NCI-H460 (cell line): ENCODE data around the gene DHRS3. TPM values are rescaled to one million over a fixed set of nuclear protein-coding genes. Genes with fewer than 3 reads are reported as not detected.
"Not testable (repeated sequence)": the region's sequence is repeated elsewhere in the genome, so short reads cannot be mapped to it uniquely, and the experiment has no call there.

Experiments used
- DNase-seq: peaks from one replicate; pipeline ENCODE4 v3.0.0-alpha.2; 2016; ENCODE audit warnings: low read depth; ENCODE audit errors: extremely low read depth
- polyA plus RNA-seq: library from polyadenylated mRNA; depleted of rRNA; stranded (reverse); fragments of >200 nt; gene quantifications from 2 replicates; pipeline ENCODE4 v1.2.3, GENCODE V29; 2014; cell fraction: nucleus; rRNA removed
- total RNA-seq: library from RNA; depleted of rRNA; stranded (reverse); fragments of >200 nt; shearing (Covaris generic); gene quantifications from 2 replicates; pipeline ENCODE4 v1.2.3, GENCODE V29; 2014; rRNA removed

DHRS3 gene, protein sequence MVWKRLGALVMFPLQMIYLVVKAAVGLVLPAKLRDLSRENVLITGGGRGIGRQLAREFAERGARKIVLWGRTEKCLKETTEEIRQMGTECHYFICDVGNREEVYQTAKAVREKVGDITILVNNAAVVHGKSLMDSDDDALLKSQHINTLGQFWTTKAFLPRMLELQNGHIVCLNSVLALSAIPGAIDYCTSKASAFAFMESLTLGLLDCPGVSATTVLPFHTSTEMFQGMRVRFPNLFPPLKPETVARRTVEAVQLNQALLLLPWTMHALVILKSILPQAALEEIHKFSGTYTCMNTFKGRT
- total RNA-seq: 19.1 and 21.4 TPM in 2 replicates
- polyA plus RNA-seq: 9.1 and 9.4 TPM in 2 replicates

DNA sequence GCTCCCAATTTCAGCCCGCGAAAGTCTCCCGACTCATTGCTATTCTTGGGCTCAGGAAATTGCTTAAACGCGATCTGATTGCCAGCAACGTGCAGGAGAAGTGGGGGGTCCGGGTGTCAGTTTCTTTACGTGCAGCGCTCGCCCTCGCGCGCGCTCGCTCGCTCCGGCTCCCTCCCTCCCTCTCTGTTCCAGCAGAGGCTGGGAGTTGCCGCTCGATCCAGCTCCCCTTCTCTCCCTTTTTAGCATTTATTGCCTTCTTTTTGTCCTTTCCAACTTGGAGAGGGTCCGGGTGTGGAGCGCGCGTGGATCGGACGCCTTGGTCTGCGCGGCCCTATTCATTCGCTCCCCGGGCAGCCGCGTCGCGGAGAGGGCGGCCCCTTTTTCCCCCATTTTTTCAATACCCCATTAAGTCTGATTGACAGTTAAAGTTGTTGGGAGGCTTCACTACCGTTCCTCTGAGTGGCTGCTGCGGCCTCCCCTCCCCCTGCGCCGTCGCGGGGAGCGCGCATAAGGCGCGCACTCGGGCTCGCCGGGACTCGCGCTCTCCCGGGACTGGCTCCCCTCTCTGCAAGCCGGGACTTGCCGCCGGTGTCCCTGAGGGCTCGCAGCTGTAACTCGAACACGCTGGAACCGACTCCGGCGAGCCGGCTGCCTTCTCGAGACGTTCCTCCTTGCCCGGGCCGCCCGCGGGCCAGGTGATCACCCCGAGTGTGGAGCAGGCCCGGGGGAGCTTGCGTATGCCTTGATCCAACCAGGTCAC lies at the start of gene DHRS3:
TSS of gene DHRS3 (minus strand) at position 310 of the 760 bp plus-strand sequence. CDS start 862 bp downstream, outside the sequence.
- peak; percentile 68 for DNase-seq

DNA sequence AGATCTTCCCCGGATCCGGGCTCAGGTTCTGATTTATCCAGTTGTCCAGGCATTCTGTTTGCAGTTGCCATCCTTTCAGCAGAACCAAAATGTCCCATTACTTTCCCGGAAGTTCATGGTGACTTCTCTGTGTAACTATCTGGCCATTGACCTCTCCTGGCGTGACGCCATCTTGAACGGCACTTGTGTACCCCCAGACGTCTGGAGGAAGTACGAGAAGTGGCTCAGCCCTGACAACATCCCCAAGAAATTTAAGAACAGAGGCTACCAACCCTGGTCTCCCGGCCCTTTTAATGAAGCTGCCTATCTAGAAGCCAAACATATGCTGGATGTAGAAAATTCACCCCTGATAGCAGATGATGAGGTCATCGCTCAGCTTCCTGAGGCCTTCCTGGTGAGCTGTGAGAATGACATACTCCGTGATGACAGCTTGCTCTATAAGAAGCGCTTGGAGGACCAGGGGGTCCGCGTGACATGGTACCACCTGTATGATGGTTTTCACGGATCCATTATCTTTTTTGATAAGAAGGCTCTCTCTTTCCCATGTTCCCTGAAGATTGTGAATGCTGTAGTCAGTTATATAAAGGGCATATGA lies 48.2 kb upstream of the DHRS3 start:
- DNase-seq: no peak

DNA sequence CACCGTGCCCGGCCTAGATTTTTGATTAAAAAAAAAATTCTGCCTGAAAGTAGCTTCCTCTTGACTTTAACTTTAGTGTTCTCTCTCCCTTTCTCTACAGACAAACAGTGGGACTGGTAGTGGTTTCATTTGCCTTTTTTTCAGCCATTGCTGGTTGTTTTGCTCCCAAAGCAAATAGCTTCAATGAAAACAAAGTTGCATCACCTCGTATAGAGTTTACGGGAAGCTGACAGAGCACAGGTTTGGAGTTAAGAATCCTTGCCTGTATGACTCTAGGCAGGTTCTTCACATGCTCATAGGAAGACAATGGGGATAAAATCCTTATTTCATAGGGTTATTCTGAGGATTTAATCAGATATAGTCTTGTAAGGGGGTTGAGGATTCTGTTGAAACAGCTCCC lies 47.5 kb upstream of the DHRS3 start:
- no peak for DNase-seq

DNA sequence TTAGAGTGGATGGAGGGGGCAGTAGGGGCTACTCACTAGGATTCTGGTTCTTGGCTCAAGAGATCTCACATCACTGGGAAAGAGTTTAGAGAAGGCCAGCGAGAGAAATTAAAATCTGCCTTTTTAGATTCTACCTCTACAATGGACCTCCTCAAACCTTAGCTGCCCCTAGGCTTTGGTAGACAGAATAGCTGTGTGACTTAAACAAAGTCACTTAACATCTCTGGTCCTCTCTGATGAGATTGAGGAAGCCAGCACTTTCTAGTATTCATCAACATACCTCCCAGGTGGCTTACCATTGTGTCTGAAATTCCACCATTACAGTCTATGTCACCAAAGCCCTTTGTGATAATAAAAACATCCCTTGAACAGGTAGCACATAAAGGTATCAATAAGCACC lies 44.5 kb upstream of the DHRS3 start:
- no peak for DNase-seq

DNA sequence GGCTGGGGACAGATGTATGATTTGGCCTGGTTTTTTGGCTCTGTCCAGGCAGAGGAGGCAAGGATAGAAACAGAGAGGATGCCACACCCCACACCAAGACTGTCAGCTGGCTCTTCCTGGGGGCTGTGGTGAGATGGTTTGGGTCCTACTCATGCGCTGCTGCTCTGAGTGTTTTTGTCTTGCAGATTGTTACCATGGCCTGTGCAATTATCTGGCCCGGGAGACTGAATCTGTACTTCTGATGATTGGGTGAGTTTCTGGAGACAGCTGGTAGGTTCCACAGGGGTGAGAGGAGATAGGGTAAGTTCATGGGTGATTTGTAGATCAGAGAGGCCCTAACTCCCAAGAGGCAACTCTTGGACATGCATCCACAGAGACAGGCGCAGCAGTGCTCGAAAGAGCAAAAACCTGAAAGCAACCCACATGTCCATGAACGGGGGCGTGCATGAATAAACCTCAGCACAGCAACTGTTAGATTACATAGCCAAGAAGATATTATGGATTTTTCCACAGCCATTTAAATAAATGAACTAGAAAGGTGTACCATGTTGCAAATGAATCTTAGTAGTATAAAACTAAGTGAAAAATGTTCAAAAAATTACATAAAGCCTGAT lies 43.7 kb upstream of the DHRS3 start:
- no peak for DNase-seq

DNA sequence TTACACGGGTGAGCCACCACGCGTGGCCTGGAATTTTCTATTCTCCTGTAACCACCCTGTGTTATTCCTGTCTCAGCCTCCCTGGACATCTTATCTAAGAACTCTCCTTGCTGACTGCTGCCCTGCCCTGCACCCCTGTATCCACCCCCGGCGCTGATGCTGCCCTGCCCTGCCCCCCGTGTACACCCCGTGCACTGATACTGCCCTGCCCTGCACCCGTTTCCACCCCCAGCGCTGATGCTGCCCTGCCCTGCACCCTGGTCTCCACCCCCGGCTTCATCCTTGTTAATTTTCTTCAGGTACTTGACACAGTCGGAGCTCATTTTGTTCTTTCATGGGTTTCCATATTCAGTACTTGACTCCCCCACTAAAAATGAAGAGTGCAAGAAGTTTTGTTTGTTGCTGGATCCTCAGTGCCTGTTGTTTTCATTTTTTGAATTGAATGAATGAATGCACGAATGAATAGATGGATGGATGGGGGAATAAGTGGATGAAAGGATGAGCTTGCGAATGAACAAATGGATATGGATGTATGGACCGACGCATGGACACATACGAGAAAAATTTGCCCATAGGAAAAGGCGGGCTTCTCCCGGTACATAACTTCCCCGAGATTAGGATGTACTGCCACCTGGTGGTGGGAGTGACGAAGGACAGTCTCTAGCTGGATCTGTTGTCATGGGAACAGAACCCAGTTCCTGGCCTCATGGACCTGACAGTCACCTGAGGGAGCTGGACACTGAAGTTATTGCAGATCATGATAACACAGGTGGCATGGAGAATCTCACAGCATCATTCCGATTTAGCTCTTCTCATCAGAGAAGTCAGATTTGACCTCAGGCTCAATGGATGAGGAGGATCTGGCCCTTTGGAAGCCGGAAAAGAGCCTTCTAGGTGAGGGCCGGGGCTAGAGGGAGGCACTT lies 40.8 kb upstream of the DHRS3 start:
- DNase-seq: peak; percentile 75

DNA sequence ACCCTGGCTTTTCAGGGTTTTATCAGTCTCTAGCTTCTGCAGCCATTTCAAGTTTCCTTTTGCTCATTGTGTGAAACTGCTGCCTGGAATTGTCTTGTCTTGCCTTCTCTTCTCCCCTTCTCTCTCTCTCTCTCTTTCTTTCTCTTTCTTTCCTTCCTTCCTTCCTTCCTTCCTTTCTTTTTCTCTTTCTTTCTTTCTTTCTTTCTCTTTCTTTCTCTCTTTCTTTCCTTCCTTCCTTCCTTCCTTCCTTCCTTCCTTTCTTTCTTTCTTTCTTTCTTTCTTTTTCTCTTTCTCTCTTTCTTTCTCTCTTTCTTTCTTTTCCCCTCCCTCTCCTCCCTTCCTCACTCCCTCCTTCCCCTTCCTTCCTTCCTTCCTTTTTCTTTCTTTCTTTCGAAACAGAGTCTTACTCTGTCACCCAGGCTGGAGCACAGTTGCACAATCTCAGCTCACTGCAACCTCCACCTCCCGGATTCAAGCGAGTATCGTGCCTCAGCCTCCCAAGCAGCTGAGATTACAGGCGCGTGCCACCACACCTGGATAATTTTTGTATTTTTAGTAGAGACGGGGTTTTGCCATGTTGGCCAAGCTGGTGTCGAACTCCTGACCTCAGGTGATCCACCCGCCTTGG lies 40.0 kb upstream of the DHRS3 start:
- not testable (repeated sequence) for DNase-seq

DNA sequence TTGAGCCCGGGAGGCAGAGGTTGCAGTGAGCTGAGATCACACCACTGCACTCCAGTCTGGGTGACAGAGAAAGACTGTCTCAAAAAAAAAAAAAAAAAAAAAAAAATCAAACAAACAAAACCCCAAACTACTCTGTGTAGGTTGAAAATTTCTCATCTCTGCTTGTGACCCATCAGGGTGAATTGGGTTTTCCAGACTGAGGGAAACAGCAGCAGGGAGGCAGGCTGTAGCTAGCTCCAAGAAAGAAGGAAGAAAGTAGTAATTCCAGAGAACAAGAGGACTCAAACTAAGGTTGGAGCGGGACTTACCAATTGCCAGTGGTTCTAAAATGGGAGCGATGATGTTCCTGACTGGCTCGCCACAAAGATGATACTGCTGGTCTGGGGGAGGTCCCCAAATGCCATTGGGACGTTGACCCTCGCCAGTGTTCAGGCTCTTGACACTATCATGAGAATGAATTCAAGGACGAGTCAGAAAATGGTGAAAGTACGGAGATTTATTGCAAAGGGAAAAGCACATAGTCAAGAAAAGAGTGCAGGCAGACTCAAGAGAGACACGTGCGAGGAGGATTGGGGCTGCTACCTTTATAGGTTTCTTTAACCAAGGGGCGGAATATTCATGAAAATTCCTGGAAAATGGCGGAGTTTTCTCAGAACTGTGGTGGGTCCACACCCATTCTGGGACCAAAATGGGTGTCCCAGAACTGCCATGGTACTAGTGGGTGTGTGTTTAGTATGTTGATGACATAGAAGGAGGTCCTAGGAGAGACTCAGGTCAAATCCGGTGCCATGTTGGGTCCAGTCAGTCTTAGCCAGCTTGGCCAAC lies 39.3 kb upstream of the DHRS3 start:
- no peak for DNase-seq

DNA sequence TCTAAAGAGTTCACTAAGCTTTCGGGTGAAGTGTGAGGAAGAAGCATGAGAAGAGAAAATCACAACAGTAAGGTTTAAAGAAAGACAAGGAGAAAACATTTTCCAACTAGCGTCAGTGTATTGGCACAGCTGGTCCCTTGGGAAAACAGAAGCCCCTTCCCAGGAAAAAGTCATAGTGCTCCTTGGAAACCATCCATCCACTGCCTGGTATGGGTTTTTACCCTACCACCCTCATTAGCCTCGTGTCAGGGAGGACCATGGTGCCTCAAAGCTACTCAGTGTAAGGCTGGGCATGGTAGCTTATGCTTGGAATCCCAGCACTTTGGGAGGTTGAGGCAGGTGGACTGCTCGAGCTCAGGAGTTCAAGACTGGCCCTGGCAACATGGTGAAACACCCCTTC lies 38.6 kb upstream of the DHRS3 start:
- DNase-seq: no peak

DNA sequence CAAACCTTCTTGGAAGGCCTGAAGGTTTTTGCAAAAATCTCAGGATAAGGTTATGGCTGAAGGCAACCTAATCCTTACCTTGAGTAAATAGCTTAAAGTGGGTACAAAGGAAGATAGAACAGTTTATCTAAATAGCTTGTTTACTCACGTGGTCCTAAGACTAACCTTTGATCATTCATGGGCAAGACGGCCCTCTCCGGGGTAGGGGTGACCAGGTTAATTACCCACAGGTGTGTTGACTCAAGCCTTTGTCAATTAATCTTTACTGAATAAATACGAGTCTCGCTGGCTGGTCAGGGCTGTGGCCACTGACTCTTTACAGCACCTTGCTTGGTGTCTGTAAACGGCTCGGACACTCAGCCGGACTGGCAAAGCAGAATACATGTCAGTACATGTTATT lies 36.6 kb upstream of the DHRS3 start:
- no peak for DNase-seq

DNA sequence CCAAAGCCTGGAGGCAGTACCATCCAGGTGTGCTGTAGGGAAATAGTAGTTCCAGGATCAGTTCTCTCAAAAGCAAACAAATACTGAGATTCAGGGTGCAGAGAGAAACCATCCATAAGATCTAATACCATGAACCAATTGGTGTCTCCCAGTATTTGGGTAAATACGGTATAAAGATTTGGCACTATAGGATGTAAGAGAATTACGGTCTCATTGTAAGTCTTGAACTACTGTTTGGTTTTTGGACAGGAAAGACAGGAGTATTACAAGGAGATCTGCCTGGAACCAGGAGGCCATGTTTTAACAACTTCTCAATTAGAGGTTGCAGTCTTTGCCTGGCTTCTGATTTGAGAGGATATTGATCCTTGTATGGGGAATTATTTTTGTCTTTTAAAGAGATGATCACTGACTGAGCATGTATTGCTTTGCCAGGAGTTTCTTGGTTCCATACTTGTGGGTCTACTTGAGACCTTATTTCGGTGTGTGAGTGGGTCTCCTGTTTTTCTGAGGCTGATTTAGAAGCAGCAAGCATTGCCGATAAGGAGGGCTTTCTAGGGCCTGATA lies 36.1 kb upstream of the DHRS3 start:
- DNase-seq: no peak

DNA sequence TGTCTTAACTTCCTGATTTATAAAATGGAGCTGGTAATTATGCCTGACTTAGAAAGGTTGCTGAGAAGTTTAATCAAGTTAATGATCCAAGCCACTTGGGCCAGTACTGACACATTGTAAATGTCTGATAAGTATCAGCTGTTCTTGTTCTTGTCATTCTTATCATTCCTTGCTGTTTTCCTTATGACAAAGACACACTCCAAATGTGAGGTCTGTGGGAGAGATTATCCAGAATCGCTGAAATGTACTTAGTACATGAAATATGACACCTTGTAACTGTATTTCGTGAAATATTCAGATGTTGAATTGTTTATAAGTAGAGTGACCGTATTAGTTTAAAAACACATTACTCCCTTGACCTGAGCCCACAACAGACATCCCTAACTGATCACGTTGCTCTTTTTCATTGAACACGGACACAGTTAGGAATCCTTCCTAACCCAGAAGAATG lies 32.0 kb upstream of the DHRS3 start:
- DNase-seq: no peak

DNA sequence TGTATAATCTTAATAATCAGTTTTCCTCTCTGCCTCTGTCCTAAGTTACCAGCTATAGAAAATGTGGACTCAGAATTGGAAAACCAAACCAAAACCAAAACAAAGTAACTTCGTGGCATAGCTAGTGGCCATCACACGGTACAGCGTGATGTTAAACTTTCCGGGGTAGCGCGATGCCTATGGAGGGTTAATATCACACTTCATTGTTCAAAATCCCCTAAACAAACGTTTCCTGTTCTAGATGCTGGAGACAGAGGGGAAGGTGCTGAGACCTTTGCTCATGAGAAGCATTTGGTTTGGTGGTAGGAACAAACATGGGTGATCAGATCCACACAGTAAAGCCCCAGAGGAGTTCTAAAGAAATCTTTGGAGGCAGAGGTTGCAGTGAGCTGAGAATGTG lies 30.7 kb upstream of the DHRS3 start:
- no peak for DNase-seq

DNA sequence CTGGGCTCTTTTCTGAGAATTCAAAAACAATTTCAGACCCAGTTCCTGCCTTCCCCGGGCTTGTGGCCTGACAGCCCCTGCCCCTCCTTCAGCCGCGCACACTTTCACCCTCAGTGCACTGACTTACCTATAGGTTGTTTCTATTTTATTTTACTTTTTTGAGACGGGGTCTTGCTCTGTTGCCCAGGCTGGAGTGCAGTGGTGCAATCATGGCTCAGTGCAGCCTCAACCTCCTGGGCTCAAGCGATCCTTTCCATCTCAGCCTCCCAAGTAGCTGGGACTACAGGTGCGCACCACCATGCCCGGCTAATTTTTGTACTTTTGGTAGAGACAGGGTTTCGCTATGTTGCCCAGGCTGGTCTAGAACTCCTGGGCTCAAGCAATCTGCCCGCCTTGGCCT lies 27.4 kb upstream of the DHRS3 start:
- not testable (repeated sequence) for DNase-seq

DNA sequence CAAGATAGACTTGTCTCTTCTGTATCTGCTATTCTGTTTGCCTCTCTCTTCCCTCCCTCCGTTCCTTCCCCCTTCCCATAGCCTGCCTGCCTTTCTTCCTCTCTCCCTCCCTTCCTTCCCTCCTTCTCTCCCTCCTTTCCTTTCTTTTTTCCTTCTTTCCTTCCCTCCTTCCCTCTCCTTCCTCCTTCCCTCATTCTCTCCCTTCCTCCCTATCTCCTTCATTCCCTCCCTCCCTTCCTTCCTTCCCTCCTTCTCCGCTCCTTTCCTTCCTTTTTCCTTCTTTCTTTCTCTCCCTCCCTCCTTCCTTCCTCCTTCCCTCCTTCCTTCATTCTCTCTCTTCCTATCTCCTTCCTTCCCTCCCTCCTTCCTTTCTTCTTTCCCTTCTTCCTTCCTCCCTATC lies 26.8 kb upstream of the DHRS3 start:
- no peak for DNase-seq

DNA sequence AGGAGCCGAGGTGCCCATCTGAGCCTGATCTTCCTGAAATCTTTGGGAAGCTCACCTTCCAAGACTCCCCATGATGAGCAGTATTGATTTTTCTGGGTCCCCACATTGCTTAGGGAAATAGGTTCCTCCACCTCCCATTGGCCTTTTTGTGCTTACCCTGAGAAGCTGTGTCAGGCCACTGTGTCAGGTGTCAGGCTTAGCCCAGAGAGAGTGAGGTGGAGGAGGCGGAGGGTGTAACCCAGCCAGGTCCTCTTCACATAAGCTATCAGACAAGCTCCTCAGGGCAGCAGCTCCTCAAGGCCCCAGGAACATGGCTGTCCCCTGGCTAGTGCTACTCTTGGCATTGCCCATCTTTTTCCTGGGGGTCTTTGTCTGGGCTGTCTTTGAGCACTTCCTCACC lies 26.2 kb upstream of the DHRS3 start:
- no peak for DNase-seq

DNA sequence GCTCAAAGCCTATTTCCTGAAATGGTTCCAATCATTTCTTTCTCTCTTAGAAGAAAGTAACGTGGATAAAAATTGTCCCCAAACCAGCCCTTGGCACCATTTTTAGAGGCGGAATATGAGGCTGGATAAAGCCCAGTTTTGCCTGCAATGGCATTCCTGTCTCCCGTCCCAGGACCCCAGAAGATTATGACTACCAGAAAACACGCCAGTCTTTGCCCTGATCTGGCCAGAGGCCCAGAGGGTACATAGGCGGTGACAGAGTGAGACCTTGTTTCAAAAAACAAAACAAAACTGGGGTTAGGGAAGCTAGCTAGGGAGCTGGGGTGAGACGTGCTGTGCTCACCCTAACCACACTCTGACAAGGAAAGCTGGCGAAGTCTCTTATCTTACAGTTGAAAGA lies 25.8 kb upstream of the DHRS3 start, which contains the start of gene AADACL4:
TSS of gene AADACL4 (plus strand) at position 301 of the 400 bp plus-strand sequence. CDS start 462 bp downstream, outside the sequence.
- no peak for DNase-seq

DNA sequence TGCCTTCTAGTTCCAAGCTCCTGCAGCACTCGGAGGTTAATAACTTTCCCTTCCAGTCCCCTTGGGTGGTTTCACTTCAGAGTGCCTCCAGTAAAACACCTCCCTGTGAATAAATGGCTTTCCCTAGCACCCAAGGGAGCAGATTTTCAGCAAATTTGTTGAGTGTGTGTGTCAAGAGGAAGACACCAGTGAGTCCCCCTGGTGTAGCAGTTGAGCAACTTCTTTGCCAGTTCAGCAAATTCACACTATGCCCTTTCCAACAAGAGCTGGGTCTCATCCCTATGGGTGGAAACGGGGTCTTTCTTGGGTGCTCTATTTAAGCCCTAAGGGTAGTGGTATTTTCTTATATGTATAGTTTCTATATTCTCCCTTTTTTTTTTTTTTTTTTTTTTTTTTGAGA lies 25.1 kb upstream of the DHRS3 start:
- DNase-seq: no peak
